A549 (cell line): ENCODE data around the gene ABHD2.

Experiments used
- CHD4 ChIP-seq: fragments of 200-600 bp; sonication (generic); IDR thresholded peaks from 2 replicates; pipeline ENCODE4 v1.6.1; 2016; ENCODE audit warnings: antibody characterized with exemption, mild to moderate bottlenecking, borderline replicate concordance
- EP300 ChIP-seq, 2 experiments: fragments of >200 bp; sonication (Bioruptor Twin); formaldehyde crosslinking; IDR thresholded peaks; 2 replicates in 1 of 2; 3 replicates in 1 of 2; pipeline ENCODE4 v1.6.1; 2016 to 2017
- HMGXB4 ChIP-seq: fragments of 250-450 bp; sonication (Bioruptor Pico); IDR thresholded peaks from 2 replicates; pipeline ENCODE4 v1.5.0; 2021; ENCODE audit warnings: mild to moderate bottlenecking, moderate library complexity, borderline replicate concordance
- MAX ChIP-seq: IDR thresholded peaks from 2 replicates; pipeline ENCODE4 v1.6.1; 2012
- NPAS2 ChIP-seq: fragments of 250-450 bp; sonication (Bioruptor Pico); IDR thresholded peaks from 2 replicates; pipeline ENCODE4 v1.8.0; 2022; ENCODE audit warnings: mild to moderate bottlenecking, moderate library complexity, borderline replicate concordance
- POLR2A ChIP-seq: IDR thresholded peaks from 2 replicates; pipeline ENCODE4 v1.6.1; 2012; ENCODE audit warnings: mild to moderate bottlenecking, low read length
- RAD21 ChIP-seq, 2 experiments: fragments of >200 bp in 1 of 2; sonication (Bioruptor Twin) in 1 of 2; formaldehyde crosslinking in 1 of 2; IDR thresholded peaks in 1 of 2; conservative IDR thresholded peaks in 1 of 2; 2 replicates in 1 of 2; 3 replicates in 1 of 2; pipeline ENCODE4 v1.6.1; 2012 to 2018; ENCODE audit warnings: inconsistent platforms in 1 of 2
- TF ChIP-seq, protein P1 (sequence below): fragments of >200 bp; sonication (Bioruptor Twin); formaldehyde crosslinking; IDR thresholded peaks from 3 replicates; pipeline ENCODE4 v1.5.1; 2016
- TF ChIP-seq, protein P2 (sequence below): fragments of 200-600 bp; sonication (generic); IDR thresholded peaks from 2 replicates; pipeline ENCODE4 v1.6.1; 2016; ENCODE audit warnings: antibody characterized with exemption, mild to moderate bottlenecking, moderate library complexity

DNA sequence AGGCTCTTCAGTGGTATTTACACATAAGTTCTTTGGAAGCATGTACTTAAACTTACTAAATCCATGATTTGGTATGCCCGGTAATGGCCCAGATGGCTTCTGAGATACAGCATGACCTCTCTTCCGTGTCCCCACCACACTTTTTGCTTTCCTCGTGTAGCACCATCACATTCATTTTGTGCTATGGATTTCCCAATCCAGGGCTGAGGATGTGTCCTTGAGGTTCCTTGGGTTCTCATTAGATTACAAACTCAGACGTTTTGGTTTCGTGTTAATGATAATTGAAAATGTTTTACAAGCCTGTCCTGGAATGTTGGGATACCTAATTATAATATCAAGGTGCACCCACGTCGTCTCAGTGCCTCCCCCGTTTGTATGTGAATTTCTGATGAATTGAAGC, 7.3 kb downstream of the ABHD2 start:
- no peak for TF ChIP-seq NPAS2 (CRISPR knock-in tag)
- TF ChIP-seq, protein P1, sequence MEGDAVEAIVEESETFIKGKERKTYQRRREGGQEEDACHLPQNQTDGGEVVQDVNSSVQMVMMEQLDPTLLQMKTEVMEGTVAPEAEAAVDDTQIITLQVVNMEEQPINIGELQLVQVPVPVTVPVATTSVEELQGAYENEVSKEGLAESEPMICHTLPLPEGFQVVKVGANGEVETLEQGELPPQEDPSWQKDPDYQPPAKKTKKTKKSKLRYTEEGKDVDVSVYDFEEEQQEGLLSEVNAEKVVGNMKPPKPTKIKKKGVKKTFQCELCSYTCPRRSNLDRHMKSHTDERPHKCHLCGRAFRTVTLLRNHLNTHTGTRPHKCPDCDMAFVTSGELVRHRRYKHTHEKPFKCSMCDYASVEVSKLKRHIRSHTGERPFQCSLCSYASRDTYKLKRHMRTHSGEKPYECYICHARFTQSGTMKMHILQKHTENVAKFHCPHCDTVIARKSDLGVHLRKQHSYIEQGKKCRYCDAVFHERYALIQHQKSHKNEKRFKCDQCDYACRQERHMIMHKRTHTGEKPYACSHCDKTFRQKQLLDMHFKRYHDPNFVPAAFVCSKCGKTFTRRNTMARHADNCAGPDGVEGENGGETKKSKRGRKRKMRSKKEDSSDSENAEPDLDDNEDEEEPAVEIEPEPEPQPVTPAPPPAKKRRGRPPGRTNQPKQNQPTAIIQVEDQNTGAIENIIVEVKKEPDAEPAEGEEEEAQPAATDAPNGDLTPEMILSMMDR: no peak
- no peak for TF ChIP-seq EP300 (IDR thresholded peaks at IDR 0.05)
- TF ChIP-seq POLR2A: no peak
- TF ChIP-seq, protein P2, sequence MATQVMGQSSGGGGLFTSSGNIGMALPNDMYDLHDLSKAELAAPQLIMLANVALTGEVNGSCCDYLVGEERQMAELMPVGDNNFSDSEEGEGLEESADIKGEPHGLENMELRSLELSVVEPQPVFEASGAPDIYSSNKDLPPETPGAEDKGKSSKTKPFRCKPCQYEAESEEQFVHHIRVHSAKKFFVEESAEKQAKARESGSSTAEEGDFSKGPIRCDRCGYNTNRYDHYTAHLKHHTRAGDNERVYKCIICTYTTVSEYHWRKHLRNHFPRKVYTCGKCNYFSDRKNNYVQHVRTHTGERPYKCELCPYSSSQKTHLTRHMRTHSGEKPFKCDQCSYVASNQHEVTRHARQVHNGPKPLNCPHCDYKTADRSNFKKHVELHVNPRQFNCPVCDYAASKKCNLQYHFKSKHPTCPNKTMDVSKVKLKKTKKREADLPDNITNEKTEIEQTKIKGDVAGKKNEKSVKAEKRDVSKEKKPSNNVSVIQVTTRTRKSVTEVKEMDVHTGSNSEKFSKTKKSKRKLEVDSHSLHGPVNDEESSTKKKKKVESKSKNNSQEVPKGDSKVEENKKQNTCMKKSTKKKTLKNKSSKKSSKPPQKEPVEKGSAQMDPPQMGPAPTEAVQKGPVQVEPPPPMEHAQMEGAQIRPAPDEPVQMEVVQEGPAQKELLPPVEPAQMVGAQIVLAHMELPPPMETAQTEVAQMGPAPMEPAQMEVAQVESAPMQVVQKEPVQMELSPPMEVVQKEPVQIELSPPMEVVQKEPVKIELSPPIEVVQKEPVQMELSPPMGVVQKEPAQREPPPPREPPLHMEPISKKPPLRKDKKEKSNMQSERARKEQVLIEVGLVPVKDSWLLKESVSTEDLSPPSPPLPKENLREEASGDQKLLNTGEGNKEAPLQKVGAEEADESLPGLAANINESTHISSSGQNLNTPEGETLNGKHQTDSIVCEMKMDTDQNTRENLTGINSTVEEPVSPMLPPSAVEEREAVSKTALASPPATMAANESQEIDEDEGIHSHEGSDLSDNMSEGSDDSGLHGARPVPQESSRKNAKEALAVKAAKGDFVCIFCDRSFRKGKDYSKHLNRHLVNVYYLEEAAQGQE: no peak
- no peak for TF ChIP-seq RAD21 (conservative IDR thresholded peaks at IDR 0.05 in 1 of 2, IDR thresholded peaks at IDR 0.05 in 1 of 2)
- no peak for TF ChIP-seq HMGXB4 (CRISPR knock-in tag)
- TF ChIP-seq MAX: no peak
- no peak for TF ChIP-seq CHD4
